H1 (cell line): ENCODE measurements around the gene PRKAB1. TPM values are rescaled to one million over a fixed set of nuclear protein-coding genes. Genes with fewer than 3 reads are reported as not detected.

Source experiments
- CTCF ChIA-PET: fragments of 300-600 bp; sonication (Branson Sonifier 250); formaldehyde crosslinking; loops from one replicate; lab custom pipeline; 2021; ENCODE audit not compliant: partially characterized antibody; lab: Charles Lee
- POLR2A ChIA-PET: fragments of 300-600 bp; sonication (Branson Sonifier 250); formaldehyde crosslinking; loops from one replicate; lab custom pipeline; 2021; ENCODE audit warnings: inconsistent platforms; ENCODE audit not compliant: partially characterized antibody; lab: Charles Lee
- DNase-seq, 2 experiments: peaks; one replicate each; pipeline versions ENCODE4 v3.0.0 to v3.0.0-alpha.2; 2010 to 2022; ENCODE audit warnings: low spot score in 2 of 2, low read depth in 1 of 2, mixed read lengths in 1 of 2
- FAIRE-seq: peaks from 2 replicates; lab custom pipeline; 2011; peaks lifted over from hg19 to GRCh38; lab: Jason Lieb, UNC
- H2AFZ ChIP-seq: 2 replicates; pipeline ENCODE4 v1.8.1; 2012; ENCODE audit warnings: low read length, inconsistent platforms
- H2AK5ac ChIP-seq: 2 replicates; pipeline ENCODE4 v1.6.1; 2013; ENCODE audit warnings: low read depth, low read length
- H2BK120ac ChIP-seq: replicated peaks from 2 replicates; pipeline ENCODE3; 2013; ENCODE audit warnings: low read depth, low read length, inconsistent platforms
- H2BK12ac ChIP-seq: 2 replicates; pipeline ENCODE4 v1.6.1; 2013; ENCODE audit warnings: low read depth, low read length
- H2BK15ac ChIP-seq: 2 replicates; pipeline ENCODE4 v1.6.1; 2013; ENCODE audit warnings: low read length
- H2BK20ac ChIP-seq: 2 replicates; pipeline ENCODE4 v1.6.1; 2013; ENCODE audit warnings: low read length
- H2BK5ac ChIP-seq: 2 replicates; pipeline ENCODE4 v1.6.1; 2013; ENCODE audit warnings: low read depth, low read length
- H3K14ac ChIP-seq: 2 replicates; pipeline ENCODE4 v1.6.1; 2013; ENCODE audit warnings: inconsistent platforms; ENCODE audit not compliant: insufficient read length
- H3K18ac ChIP-seq: 2 replicates; pipeline ENCODE4 v1.6.1; 2013; ENCODE audit warnings: low read length; ENCODE audit errors: extremely low read depth
- H3K23ac ChIP-seq: 2 replicates; pipeline ENCODE4 v1.6.1; 2013; ENCODE audit warnings: inconsistent platforms; ENCODE audit not compliant: insufficient read length
- H3K23me2 ChIP-seq: 2 replicates; pipeline ENCODE4 v1.6.1; 2013; ENCODE audit warnings: low read depth, low read length
- H3K27ac ChIP-seq: 2 replicates; pipeline ENCODE4 v1.6.1; 2011; ENCODE audit warnings: low read depth, low read length, inconsistent platforms
- H3K27me3 ChIP-seq, 4 experiments: replicated peaks in 1 of 4; 1 replicate in 1 of 4; 2 replicates in 3 of 4; pipeline versions ENCODE4 v1.6.1 to v1.8.1; 2011 to 2013; ENCODE audit warnings: low read length in 3 of 4, mild to moderate bottlenecking in 3 of 4, inconsistent platforms in 2 of 4, mixed read lengths in 2 of 4, moderate library complexity in 1 of 4; ENCODE audit not compliant: control insufficient read depth in 3 of 4, insufficient read depth in 3 of 4; ENCODE audit errors: extremely low read depth in 1 of 4
- H3K36me3 ChIP-seq, 4 experiments: 2 replicates each; pipeline versions ENCODE4 v1.6.1 to v1.8.1; 2011 to 2013; ENCODE audit warnings: mild to moderate bottlenecking in 4 of 4, low read length in 3 of 4, moderate library complexity in 2 of 4, control low read depth in 1 of 4, inconsistent platforms in 1 of 4; ENCODE audit not compliant: insufficient read depth in 4 of 4, control insufficient read depth in 2 of 4
- H3K4ac ChIP-seq: replicated peaks from 2 replicates; pipeline ENCODE3; 2013; ENCODE audit warnings: low read length, low read depth, mixed read lengths, inconsistent platforms; ENCODE audit not compliant: insufficient read length
- H3K4me1 ChIP-seq, 4 experiments: replicated peaks in 1 of 4; 1 replicate in 1 of 4; 2 replicates in 3 of 4; pipeline versions ENCODE4 v1.6.1 to v1.8.1; 2011 to 2013; ENCODE audit warnings: low read length in 3 of 4, inconsistent platforms in 2 of 4, mixed read lengths in 1 of 4; ENCODE audit not compliant: insufficient read depth in 4 of 4, control insufficient read depth in 3 of 4
- H3K4me2 ChIP-seq, 2 experiments: 2 replicates each; pipeline versions ENCODE4 v1.6.1 to v1.8.1; 2011 to 2013; ENCODE audit warnings: low read depth in 2 of 2, low read length in 2 of 2, control low read depth in 1 of 2, inconsistent platforms in 1 of 2, mild to moderate bottlenecking in 1 of 2; ENCODE audit not compliant: insufficient read depth in 1 of 2
- H3K4me3 ChIP-seq, 4 experiments: fragments of 200-600, 300-600 bp in 1 of 4; sonication (generic), shearing (Covaris generic), sonication (Bioruptor Twin) in 1 of 4; 2 replicates each; pipeline versions ENCODE4 v1.5.1 to v1.8.1; 2011 to 2016; ENCODE audit warnings: low read length in 4 of 4, low read depth in 3 of 4, control low read depth in 2 of 4, inconsistent platforms in 2 of 4, mild to moderate bottlenecking in 2 of 4, mixed read lengths in 1 of 4, moderate library complexity in 1 of 4; ENCODE audit not compliant: insufficient read depth in 2 of 4; ENCODE audit errors: extremely low read depth in 1 of 4
- H3K56ac ChIP-seq: replicated peaks from 2 replicates; pipeline ENCODE3; 2013; ENCODE audit warnings: low read depth, mild to moderate bottlenecking, mixed read lengths, low read length, inconsistent platforms; ENCODE audit not compliant: insufficient read length
- H3K79me1 ChIP-seq: 2 replicates; pipeline ENCODE4 v1.6.1; 2013; ENCODE audit warnings: low read depth, low read length, control low read depth
- H3K79me2 ChIP-seq, 2 experiments: 2 replicates each; pipeline versions ENCODE4 v1.6.1 to v1.8.1; 2012 to 2013; ENCODE audit warnings: low read length in 2 of 2, mild to moderate bottlenecking in 2 of 2, inconsistent platforms in 1 of 2; ENCODE audit not compliant: insufficient read depth in 2 of 2, control insufficient read depth in 1 of 2
- H3K9ac ChIP-seq, 4 experiments: replicated peaks in 1 of 4; 1 replicate in 1 of 4; 2 replicates in 3 of 4; pipeline versions ENCODE4 v1.6.1 to v1.8.1; 2011 to 2013; ENCODE audit warnings: low read depth in 3 of 4, low read length in 3 of 4, control low read depth in 2 of 4, mild to moderate bottlenecking in 2 of 4, moderate library complexity in 2 of 4, inconsistent platforms in 1 of 4; ENCODE audit errors: extremely low read depth in 1 of 4
- H3K9me3 ChIP-seq, 2 experiments: 2 replicates each; pipeline versions ENCODE4 v1.6.1 to v1.8.1; 2012 to 2013; ENCODE audit warnings: mild to moderate bottlenecking in 2 of 2, moderate library complexity in 2 of 2, control low read depth in 1 of 2, inconsistent platforms in 1 of 2, low read depth in 1 of 2, low read length in 1 of 2, mixed read lengths in 1 of 2; ENCODE audit not compliant: insufficient read depth in 2 of 2
- H4K20me1 ChIP-seq, 2 experiments: replicated peaks in 1 of 2; 2 replicates each; pipeline versions ENCODE3 to v1.8.1; 2011 to 2013; ENCODE audit warnings: inconsistent platforms in 2 of 2, low read length in 2 of 2, mild to moderate bottlenecking in 1 of 2; ENCODE audit not compliant: insufficient read depth in 2 of 2, control insufficient read depth in 1 of 2
- H4K5ac ChIP-seq: 2 replicates; pipeline ENCODE4 v1.6.1; 2013; ENCODE audit warnings: low read length, low read depth, mixed read lengths, inconsistent platforms; ENCODE audit not compliant: insufficient read length
- H4K8ac ChIP-seq: 2 replicates; pipeline ENCODE4 v1.8.0; 2013; ENCODE audit warnings: mild to moderate bottlenecking, moderate library complexity, low read length, inconsistent platforms; ENCODE audit not compliant: insufficient read depth; ENCODE audit errors: extremely low read depth
- H4K91ac ChIP-seq: replicated peaks from 2 replicates; pipeline ENCODE3; 2013; ENCODE audit warnings: low read length, mixed read lengths, inconsistent platforms; ENCODE audit not compliant: insufficient read length
- BRCA1 ChIP-seq: IDR thresholded peaks from 2 replicates; pipeline ENCODE4 v1.6.1; 2012; ENCODE audit warnings: low read depth, low read length, improper control_type of control experiment
- MAFK ChIP-seq: IDR thresholded peaks from 2 replicates; pipeline ENCODE4 v1.6.1; 2012; ENCODE audit warnings: low read depth, mild to moderate bottlenecking, improper control_type of control experiment, low read length
- TAF7 ChIP-seq: optimal IDR thresholded peaks from 2 replicates; pipeline ENCODE3; 2011; ENCODE audit warnings: low read depth, mild to moderate bottlenecking, inconsistent platforms, low read length, moderate library complexity, borderline replicate concordance
- WGBS, 2 experiments: shearing (Covaris generic) in 1 of 2; methylation state at CpG; one replicate each; pipeline versions ENCODE4 v1.1.6 to v1.1.7; 2013 to 2015; ENCODE audit warnings: low lambda C conversion rate in 2 of 2, mixed read lengths in 2 of 2, inconsistent platforms in 1 of 2, low coverage in 1 of 2, missing lambda C conversion rate in 1 of 2; ENCODE audit not compliant: insufficient replicate concordance in 2 of 2, insufficient coverage in 1 of 2, insufficient read length in 1 of 2; ENCODE audit errors: extremely low coverage in 1 of 2, missing lambda C conversion rate in 1 of 2; 5-methylcytosine and 5-hydroxymethylcytosine counted together
- polyA plus RNA-seq, 7 experiments: library from polyadenylated mRNA; depleted of rRNA in 3 of 7; stranded (reverse) in 5 of 7; unstranded in 2 of 7; fragments of >200 nt in 5 of 7; fragments of 200-250 nt in 2 of 7; gene quantifications; 1 replicate in 5 of 7; 2 replicates in 1 of 7; 4 replicates in 1 of 7; pipeline versions ENCODE4 v1.2.1 to v1.2.3, GENCODE V29; 2011 to 2013; ENCODE audit warnings: missing spikeins in 2 of 7, mixed read lengths in 2 of 7
- total RNA-seq: library from RNA; stranded (reverse); fragmentation: NEBNext Ultra II Directional; extraction: Animal tissue kit (Norgen Biotek cat#: 25700); gene quantifications from 2 replicates; pipeline ENCODE4 v1.2.1, GENCODE V29; 2021

PRKAB1 gene
- total and polyA plus RNA-seq, 2 of the 8 experiments (the other 6 are each of a cell fraction or from before 2014, with no cell fraction given), result 24.0 to 32.1 TPM

- Histone ChIP-seq H3K14ac (no peak overlapping the region), H2AK5ac (no peak overlapping the region), H2AFZ (no peak overlapping the region), H2BK15ac (no peak overlapping the region), H3K9ac (no peak overlapping the region), H3K56ac (no peak overlapping the region), H3K27me3 (no peaks in the 10 kb centered on the region), H4K8ac (no peak overlapping the region), H3K79me2 (no peaks in the 10 kb centered on the region), H3K4me3 (no peak overlapping the region), H3K9me3 (no peaks in the 10 kb centered on the region), H3K18ac (no peak overlapping the region), H3K79me1 (no peaks in the 10 kb centered on the region), H3K36me3 (no peaks in the 10 kb centered on the region), H3K27ac (no peak overlapping the region), H3K4ac (no peak overlapping the region), H4K20me1 (no peaks in the 10 kb centered on the region), H3K4me2 (no peak overlapping the region), H3K23ac (no peak overlapping the region), H3K4me1 (no peaks in the 10 kb centered on the region), H2BK5ac (no peak overlapping the region), H4K5ac (no peak overlapping the region), H3K23me2 (no peaks in the 10 kb centered on the region), H2BK20ac (no peak overlapping the region), H4K91ac (no peak overlapping the region), H2BK12ac (no peak overlapping the region), H2BK120ac (no peak overlapping the region)
- no peak for FAIRE-seq
- DNase-seq, result no peak
- CTCF ChIA-PET, result interaction anchor here (0.6 to 3.3 kb wide), 6 partner anchors 9 to 681 kb away, joined by 3 to 15 read pairs (median 3); partner anchors contain the start of gene PRKAB1
- WGBS, 2 experiments, result 76% methylated on average over 6 of the region's 6 CpGs; no CpG with 5 or more reads in 1 of the 2 experiments
- POLR2A ChIA-PET, result interaction anchor here (1.6 kb wide), 1 partner anchor 9 kb away, joined by 4 read pairs; no protein-coding TSS in a partner anchor
- TF ChIP-seq BRCA1 (no peak), TAF7 (no peak), MAFK (no peak)
Observed at GRCh38 chr12:119634743-119635142, 33.2 kb upstream of the PRKAB1 start.
